Calu3 (cell line): ENCODE data around the gene LHPP. TPM values are rescaled to one million over a fixed set of nuclear protein-coding genes. Genes with fewer than 3 reads are reported as not detected.

Source experiments
- Bru-seq: library from RNA; stranded (reverse); fragments of 400-500 nt; gene quantifications from one replicate; lab custom pipeline; 2021; lab: Mats Ljungman, UMichigan
- BruChase-seq, 2 experiments: library from RNA; stranded (reverse); fragments of 400-500 nt; gene quantifications; one replicate each; lab custom pipeline; 2021; lab: Mats Ljungman, UMichigan
- BruUV-seq: library from RNA; stranded (reverse); fragments of 400-500 nt; replicated peaks from 2 replicates; lab custom pipeline; 2021; lab: Mats Ljungman, UMichigan
- CTCF ChIA-PET: fragments of 300-600 bp; sonication (Branson Sonifier 250); formaldehyde crosslinking; loops from one replicate; lab custom pipeline; 2022; ENCODE audit warnings: antibody characterized with exemption; lab: Charles Lee
- DNase-seq: peaks from one replicate; pipeline ENCODE4 v3.0.0; 2022
- H3K27ac Mint-ChIP-seq: one replicate; pipeline ENCODE4 v1.8.0; 2022; ENCODE audit warnings: mixed read lengths; ENCODE audit not compliant: unreplicated experiment
- H3K27me3 Mint-ChIP-seq: one replicate; pipeline ENCODE4 v1.8.0; 2022; ENCODE audit warnings: mixed read lengths; ENCODE audit not compliant: unreplicated experiment
- H3K36me3 Mint-ChIP-seq: one replicate; pipeline ENCODE4 v1.8.0; 2022; ENCODE audit warnings: mild to moderate bottlenecking, moderate library complexity, mixed read lengths; ENCODE audit not compliant: insufficient read depth, unreplicated experiment
- H3K4me1 Mint-ChIP-seq: one replicate; pipeline ENCODE4 v1.8.0; 2022; ENCODE audit warnings: mild to moderate bottlenecking, low read depth, mixed read lengths; ENCODE audit not compliant: unreplicated experiment
- H3K4me3 Mint-ChIP-seq: one replicate; pipeline ENCODE4 v1.8.0; 2022; ENCODE audit warnings: mild to moderate bottlenecking, low read depth, moderate library complexity, mixed read lengths; ENCODE audit not compliant: unreplicated experiment
- H3K9me3 Mint-ChIP-seq: one replicate; pipeline ENCODE4 v1.8.0; 2022; ENCODE audit warnings: low read depth, mixed read lengths; ENCODE audit not compliant: unreplicated experiment
- intact Hi-C: fragments of 100-400 bp; cut with micrococcal nuclease; formaldehyde crosslinking; loops from one replicate; pipeline ENCODE4 v1.10.0; 2022; ENCODE audit not compliant: unreplicated experiment
- long read RNA-seq: library from polyadenylated mRNA; stranded (forward); transcript quantifications from one replicate; pipeline ENCODE4 v2.0.0, GENCODE V29; 2022
- total RNA-seq: library from RNA; stranded (reverse); gene quantifications from 2 replicates; pipeline ENCODE4 v1.2.3, GENCODE V29; 2022
- TF ChIP-seq, protein P1 (sequence below): fragments of 200-600 bp; IDR thresholded peaks from one replicate; pipeline ENCODE4 v1.8.0; 2022; ENCODE audit warnings: antibody characterized with exemption; ENCODE audit not compliant: unreplicated experiment

The LHPP gene, protein sequence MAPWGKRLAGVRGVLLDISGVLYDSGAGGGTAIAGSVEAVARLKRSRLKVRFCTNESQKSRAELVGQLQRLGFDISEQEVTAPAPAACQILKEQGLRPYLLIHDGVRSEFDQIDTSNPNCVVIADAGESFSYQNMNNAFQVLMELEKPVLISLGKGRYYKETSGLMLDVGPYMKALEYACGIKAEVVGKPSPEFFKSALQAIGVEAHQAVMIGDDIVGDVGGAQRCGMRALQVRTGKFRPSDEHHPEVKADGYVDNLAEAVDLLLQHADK
- total RNA-seq (12.0 and 14.5 TPM in 2 replicates), Bru-seq, nascent RNA (percentile 42 among the genes with signal in this experiment), BruChase-seq, experiment 1, labeled RNA remaining after a 6-hour chase (percentile 48 among the genes with signal in this experiment), BruChase-seq, experiment 2, labeled RNA remaining after a 2-hour chase (percentile 48 among the genes with signal in this experiment)
- long read RNA-seq, transcript LHPP-202 (7 exons, 1,622 nt), result major isoform, 13 of 26 reads
- long read RNA-seq, partial matches to known transcripts, result 6 of 26 reads
- long read RNA-seq, other reads (novel, unspliced or antisense), result 6 of 26 reads

- H3K9me3 Mint-ChIP-seq, result no peaks in the 10 kb centered on the region
- TF ChIP-seq, protein P1, sequence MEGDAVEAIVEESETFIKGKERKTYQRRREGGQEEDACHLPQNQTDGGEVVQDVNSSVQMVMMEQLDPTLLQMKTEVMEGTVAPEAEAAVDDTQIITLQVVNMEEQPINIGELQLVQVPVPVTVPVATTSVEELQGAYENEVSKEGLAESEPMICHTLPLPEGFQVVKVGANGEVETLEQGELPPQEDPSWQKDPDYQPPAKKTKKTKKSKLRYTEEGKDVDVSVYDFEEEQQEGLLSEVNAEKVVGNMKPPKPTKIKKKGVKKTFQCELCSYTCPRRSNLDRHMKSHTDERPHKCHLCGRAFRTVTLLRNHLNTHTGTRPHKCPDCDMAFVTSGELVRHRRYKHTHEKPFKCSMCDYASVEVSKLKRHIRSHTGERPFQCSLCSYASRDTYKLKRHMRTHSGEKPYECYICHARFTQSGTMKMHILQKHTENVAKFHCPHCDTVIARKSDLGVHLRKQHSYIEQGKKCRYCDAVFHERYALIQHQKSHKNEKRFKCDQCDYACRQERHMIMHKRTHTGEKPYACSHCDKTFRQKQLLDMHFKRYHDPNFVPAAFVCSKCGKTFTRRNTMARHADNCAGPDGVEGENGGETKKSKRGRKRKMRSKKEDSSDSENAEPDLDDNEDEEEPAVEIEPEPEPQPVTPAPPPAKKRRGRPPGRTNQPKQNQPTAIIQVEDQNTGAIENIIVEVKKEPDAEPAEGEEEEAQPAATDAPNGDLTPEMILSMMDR, result peak; percentile 59
- BruUV-seq, result TSS peak; percentile 36
- CTCF ChIA-PET, result interaction anchor here (0.8 kb wide), 1 partner anchor 73 kb away, joined by 3 read pairs; no protein-coding TSS in a partner anchor
- DNase-seq, result peak; percentile 80
- peaks cover 38% of the 10 kb centered on the region for H3K4me1 Mint-ChIP-seq
- H3K36me3 Mint-ChIP-seq, result peaks cover 12% of the 10 kb centered on the region
- intact Hi-C loops, result no loop called here
- H3K27me3 Mint-ChIP-seq, result no peaks in the 10 kb centered on the region
- H3K27ac Mint-ChIP-seq, result peak within 1 kb of the TSS; percentile 41
- H3K4me3 Mint-ChIP-seq, result peak within 1 kb of the TSS; percentile 71
Observed at GRCh38 chr10:124461642-124462347, at the start of gene LHPP. Gene LHPP (plus strand): TSS chr10:124461823. CDS start chr10:124461863, 40 bp downstream.

GRCh38 chr10:124414076-124414475 lies 47.5 kb upstream of the LHPP start:
- intact Hi-C loops, result no loop called here
- no peaks in the 10 kb centered on the region for H3K4me1 Mint-ChIP-seq
- BruUV-seq, result no TSS peak

GRCh38 chr10:124415210-124415609 lies 46.4 kb upstream of the LHPP start:
- Mint-ChIP-seq H3K4me3 (no peak overlapping the region), H3K36me3 (peaks cover 21% of the 10 kb centered on the region), H3K4me1 (no peaks in the 10 kb centered on the region), H3K27me3 (no peaks in the 10 kb centered on the region), H3K9me3 (no peaks in the 10 kb centered on the region), H3K27ac (no peak overlapping the region)
- CTCF ChIA-PET, result no interaction called here
- TF ChIP-seq, protein P1, result no peak
- no TSS peak for BruUV-seq
- DNase-seq, result no peak
- intact Hi-C loops, result no loop called here

More at GRCh38 chr10:124414076-124414475, 47.5 kb upstream of the LHPP start:
- TF ChIP-seq, protein P1, result no peak
- Mint-ChIP-seq H3K36me3 (peaks cover 16% of the 10 kb centered on the region), H3K9me3 (no peaks in the 10 kb centered on the region), H3K4me3 (no peak overlapping the region), H3K27ac (no peak overlapping the region), H3K27me3 (no peaks in the 10 kb centered on the region)
- no peak for DNase-seq
- CTCF ChIA-PET, result no interaction called here

DNA sequence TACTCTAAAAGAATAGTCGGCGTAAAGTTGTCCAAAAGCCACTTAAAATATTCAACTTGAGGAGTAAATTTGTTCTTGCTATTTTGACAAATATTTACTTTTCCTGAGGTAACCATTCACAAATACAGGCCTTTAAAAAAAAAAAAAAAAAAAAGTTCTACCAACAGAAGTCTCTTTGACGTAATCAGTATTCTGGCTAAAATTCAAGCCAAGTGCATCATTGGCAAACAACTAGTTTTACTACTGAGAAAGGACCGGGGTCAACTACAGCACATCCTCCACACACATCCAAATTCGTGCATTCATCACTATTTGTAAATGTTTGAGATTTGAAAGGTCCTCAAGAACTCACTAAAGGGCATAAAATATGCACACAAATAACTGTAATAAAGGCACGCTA lies 44.9 kb upstream of the LHPP start:
- Mint-ChIP-seq H3K27ac (no peak overlapping the region), H3K36me3 (peaks cover 21% of the 10 kb centered on the region), H3K4me1 (no peaks in the 10 kb centered on the region), H3K4me3 (no peak overlapping the region), H3K27me3 (no peaks in the 10 kb centered on the region), H3K9me3 (no peaks in the 10 kb centered on the region)
- TF ChIP-seq, protein P1, result no peak
- CTCF ChIA-PET, result interaction anchor here (0.6 to 1.3 kb wide), 3 partner anchors 13 to 546 kb away, joined by 3 to 4 read pairs (median 3); no protein-coding TSS in a partner anchor
- DNase-seq, result no peak
- intact Hi-C loops, result no loop called here
- no TSS peak for BruUV-seq
